Left kidney (tissue), 8 donors: Measurements from ENCODE around the gene RHBDL1. TPM values are rescaled to one million over a fixed set of nuclear protein-coding genes. Genes with fewer than 3 reads are reported as not detected.

Experiments used
- DNase-seq: peaks from one replicate; pipeline ENCODE4 v3.0.0-alpha.2; 2013
- long read RNA-seq, 8 donors: transcript quantifications; one replicate each; lab custom pipeline, GENCODE V29; 2026
- polyA plus RNA-seq: library from polyadenylated mRNA; unstranded; fragments of 120-200 nt; gene quantifications from one replicate; pipeline ENCODE4 v1.2.1, GENCODE V29; 2013; ENCODE audit not compliant: insufficient read length

RHBDL1 gene
- 1.7 TPM for polyA plus RNA-seq
- long read RNA-seq, donor 1 = 0 reads
- long read RNA-seq, donor 2 = 0 reads
- long read RNA-seq, donor 3 = 0 reads
- long read RNA-seq, donor 4 = 0 reads
- long read RNA-seq, donor 5 = 0 reads
- long read RNA-seq, donor 6 = 0 reads
- long read RNA-seq, donor 7 = 0 reads
- long read RNA-seq, donor 8 = 0 reads

DNA sequence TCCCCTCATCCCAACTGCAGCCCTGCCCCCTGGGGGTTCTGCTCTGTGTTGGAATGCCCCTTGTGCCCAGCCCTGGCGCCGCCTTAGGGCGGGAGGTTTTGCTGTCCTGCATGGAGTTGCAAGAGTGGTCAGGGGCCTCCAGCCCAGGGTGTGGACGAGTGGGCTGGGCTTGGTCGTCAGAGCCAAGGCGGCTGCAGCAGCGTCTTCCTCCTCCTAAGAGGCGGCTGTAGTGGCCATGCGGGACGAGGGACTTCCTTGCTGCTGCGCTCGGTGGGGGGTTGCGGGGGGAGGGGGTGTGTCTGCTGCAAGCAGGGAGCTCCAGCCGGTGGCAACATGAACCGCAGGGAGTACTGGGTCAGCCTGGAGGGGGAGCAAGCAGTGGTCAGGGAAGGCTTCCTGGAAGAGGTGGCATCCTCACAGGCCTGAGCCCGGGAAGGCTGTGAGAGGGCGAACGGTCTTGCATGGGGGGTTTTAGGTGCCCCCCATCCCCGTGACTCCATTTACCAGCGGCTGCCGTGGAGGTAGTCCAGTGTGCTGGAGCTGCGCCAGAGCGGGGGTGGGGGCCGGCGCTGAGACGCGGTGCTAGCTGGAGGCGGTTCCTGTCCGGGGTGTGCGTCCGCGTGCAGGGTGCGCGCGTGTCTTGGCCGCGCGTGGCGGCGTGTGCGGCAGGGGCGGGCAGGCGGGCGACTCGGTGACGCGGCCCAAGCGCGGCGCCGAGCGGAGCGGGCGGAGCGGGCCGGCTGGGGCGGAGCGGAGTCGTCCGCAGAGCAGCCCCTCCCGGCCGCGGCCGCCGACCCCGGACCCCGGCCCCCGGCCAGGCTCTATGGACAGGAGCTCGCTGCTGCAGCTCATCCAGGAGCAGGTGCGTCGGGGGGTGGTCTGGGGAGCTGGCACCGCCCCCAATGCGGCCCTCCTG lies at the start of gene RHBDL1:
Gene RHBDL1, plus strand, starts transcription at position 704 of the 916 bp plus-strand sequence. Its CDS starts 120 bp downstream, at position 824.
- DNase-seq = no peak

DNA sequence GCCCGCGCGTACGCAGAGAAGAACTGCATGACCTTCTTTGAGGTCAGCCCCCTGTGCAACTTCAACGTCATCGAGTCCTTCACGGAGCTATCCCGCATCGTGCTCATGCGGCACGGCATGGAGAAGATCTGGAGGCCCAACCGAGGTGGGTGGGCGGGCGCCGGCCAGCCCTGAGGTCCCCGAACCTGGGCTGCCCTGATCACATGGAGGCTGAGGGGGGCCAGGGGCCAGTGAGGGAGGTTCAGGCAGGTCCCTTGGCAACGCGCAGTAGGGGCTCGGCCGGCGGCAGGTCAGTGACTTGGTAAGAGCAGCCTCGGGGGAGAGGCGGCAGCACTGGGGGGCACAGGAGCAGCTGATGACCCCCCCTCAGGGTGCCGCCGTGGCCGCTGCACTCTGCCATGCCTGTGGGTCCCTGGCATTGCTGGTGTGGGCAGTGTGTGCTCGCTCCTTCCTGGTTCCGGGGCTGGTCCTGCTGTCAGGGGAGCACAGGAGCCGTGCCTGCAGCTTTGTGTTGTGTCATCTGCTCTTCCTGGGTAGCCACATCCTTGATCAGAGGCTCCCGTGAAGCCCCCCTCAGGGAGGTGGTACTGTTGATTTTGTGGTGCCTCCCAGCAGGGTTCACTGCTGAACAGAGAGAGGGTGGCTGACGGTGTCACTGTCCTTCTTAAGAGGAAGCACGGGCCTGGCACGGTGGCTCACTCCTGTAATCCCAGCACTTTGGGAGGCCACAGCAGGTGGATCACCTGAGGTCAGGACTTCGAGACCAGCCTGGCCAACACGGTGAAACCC lies 49.3 kb upstream of the RHBDL1 start:
- DNase-seq = no peak

GRCh38 chr16:626787-627453 lies 48.6 kb upstream of the RHBDL1 start:
- DNase-seq = no peak

DNA sequence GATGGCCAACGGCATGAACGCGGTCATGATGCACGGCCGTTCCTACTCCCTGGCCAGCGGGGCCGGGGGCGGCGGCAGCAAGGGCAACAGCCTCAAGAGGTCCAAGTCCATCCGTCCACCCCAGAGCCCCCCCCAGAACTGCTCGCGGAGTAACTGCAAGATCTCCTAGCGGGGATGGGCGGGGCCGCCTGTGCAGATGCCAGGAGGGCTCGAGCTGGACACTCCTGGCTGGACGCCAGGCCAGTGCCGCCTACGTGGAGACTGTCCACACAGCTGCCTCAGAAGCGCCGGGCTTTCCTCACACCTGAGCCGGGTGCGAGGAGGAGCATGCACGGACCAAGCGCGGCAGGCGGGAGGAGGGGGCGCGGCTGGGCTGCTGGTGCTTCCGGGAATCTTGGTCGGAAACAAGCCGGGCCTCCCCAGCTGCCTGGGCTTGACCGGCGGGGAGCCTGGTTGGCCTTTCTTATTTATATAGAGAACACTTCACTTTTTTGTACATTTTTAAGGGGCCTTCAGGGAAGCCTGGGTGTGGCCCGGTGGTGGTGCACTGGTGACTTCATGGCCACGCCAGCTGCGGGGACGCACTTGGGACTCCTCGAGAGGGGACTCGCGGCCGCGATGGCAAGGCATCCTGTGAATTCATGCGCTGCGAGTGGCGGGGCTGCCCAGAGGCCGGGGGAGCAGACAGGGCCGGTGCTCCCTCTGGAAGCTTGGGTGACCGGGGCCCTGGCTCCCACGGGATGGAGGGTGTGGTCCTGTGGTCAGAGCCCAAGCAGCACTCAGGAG lies 47.8 kb upstream of the RHBDL1 start:
- DNase-seq = no peak

GRCh38 chr16:628321-629061 lies 47.0 kb upstream of the RHBDL1 start:
- DNase-seq = no peak

DNA sequence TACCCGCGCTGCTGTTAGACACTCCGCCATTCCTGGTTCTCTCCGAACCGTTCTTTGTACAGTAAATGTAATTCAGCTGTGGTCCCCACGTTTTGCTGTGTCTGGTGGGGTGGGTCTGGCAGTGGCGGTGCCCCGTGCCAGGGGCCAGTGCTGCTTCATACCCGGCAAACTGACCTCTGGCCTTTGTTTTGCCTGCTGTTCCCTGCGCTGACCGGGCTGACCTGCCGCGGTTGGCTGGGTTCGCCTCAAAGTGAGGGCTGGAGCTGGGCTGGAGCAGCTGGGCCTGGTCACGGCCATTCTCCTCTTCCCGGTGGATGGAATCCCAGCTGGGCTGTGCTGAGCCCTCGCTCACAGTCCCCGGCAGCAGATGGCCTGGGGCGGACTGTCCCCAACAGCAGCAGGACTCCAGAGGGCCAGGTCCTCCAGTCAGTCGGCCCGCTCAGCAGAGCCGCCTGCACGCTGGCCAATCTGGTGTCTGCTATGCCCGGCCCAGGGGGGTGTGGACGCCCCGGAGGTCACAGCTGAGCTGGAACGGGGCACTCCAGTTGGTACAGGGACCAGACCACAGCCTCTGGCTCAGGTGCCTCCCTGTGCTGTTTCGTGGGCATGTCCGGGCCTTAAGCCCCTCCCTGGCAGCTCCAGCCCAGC lies 46.2 kb upstream of the RHBDL1 start:
- DNase-seq = no peak

GRCh38 chr16:629833-630248 lies 45.6 kb upstream of the RHBDL1 start:
- no peak for DNase-seq

DNA sequence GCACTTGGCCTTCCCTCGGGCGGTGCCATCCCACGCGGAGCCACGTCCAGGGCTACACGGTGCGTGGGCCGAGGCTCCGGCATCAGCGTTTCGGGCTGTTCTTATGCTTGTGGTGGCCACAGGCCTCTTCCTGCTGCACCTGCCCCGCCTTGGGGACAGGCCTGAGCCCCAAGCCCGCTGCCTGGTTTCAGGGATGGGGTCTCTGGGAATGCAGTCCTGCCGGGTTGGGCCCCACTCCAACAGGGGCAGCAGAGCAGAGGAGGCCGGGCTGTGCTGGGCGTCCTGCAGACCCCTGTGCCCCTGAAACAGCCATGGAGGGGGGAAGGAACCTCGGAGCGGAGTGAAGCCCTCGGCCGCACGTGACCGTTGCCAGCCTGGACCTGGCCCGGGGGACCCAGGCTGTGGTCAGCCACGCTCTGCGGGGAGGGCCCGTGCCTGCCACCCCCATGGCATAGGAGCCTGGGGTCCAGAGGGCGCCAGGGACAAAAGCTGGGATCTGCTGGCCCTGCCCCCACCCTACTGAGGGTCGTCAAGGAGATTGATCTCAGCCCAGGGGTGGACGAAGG lies 45.1 kb upstream of the RHBDL1 start:
- no peak for DNase-seq

GRCh38 chr16:630815-631405 lies 44.6 kb upstream of the RHBDL1 start, which contains the start of gene WFIKKN1:
TSS of gene WFIKKN1 (plus strand) at chr16:630985. CDS start at chr16:631254, 269 bp downstream.
- DNase-seq = no peak

DNA sequence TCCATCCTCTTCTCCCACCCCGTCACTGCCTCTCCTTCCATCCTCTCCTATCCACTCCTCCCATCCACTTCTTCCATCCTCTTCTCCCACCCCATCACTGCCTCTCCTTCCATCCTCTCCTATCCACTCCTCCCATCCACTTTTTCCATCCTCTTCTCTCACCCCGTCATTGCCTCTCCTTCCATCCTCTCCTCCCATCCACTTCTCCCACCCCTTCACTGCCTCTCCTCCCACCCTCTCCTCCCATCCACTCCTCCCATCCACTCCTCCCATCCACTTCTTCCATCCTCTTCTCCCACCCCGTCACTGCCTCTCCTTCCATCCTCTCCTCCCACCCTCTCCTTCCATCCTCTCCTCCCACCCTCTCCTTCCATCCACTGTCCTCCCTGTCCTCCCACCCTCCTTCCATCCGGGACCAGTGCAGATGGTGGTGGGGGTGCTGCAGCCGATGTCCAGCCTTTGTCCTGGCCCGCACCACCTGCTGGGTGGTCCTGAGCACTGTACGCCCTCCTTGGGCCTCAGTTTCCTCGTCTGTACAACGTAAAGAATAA lies 43.6 kb upstream of the RHBDL1 start:
- DNase-seq = no peak

- DNase-seq = no peak
Observed at GRCh38 chr16:632486-633335, 42.8 kb upstream of the RHBDL1 start.

DNA sequence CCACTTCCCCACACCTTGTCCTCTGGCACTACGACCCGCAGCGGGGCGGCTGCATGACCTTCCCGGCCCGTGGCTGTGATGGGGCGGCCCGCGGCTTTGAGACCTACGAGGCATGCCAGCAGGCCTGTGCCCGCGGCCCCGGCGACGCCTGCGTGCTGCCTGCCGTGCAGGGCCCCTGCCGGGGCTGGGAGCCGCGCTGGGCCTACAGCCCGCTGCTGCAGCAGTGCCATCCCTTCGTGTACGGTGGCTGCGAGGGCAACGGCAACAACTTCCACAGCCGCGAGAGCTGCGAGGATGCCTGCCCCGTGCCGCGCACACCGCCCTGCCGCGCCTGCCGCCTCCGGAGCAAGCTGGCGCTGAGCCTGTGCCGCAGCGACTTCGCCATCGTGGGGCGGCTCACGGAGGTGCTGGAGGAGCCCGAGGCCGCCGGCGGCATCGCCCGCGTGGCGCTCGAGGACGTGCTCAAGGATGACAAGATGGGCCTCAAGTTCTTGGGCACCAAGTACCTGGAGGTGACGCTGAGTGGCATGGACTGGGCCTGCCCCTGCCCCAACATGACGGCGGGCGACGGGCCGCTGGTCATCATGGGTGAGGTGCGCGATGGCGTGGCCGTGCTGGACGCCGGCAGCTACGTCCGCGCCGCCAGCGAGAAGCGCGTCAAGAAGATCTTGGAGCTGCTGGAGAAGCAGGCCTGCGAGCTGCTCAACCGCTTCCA lies 42.0 kb upstream of the RHBDL1 start:
- DNase-seq = no peak

- DNase-seq = no peak
Observed at GRCh38 chr16:634051-634670, 41.3 kb upstream of the RHBDL1 start.

DNA sequence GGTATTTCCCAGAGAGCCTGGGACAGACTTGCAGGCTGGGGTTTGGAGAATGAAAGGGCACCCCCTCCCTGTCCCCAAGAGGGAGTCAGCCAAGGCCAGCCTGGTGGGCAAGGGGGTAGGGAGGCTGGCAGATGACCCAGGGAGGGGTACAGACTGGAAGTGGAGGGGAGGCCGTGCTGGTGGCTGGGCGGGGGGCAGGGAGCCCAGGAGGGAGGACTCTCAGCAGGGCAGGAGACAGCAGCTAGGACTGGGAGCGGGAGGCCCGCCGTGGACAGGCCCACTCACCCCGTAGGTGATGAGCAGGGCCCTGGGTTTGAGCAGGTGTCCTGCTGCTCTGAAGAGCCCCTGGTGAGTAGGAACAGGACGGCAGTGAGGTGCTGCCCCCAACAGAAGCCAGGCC lies 40.5 kb upstream of the RHBDL1 start:
- no peak for DNase-seq

DNA sequence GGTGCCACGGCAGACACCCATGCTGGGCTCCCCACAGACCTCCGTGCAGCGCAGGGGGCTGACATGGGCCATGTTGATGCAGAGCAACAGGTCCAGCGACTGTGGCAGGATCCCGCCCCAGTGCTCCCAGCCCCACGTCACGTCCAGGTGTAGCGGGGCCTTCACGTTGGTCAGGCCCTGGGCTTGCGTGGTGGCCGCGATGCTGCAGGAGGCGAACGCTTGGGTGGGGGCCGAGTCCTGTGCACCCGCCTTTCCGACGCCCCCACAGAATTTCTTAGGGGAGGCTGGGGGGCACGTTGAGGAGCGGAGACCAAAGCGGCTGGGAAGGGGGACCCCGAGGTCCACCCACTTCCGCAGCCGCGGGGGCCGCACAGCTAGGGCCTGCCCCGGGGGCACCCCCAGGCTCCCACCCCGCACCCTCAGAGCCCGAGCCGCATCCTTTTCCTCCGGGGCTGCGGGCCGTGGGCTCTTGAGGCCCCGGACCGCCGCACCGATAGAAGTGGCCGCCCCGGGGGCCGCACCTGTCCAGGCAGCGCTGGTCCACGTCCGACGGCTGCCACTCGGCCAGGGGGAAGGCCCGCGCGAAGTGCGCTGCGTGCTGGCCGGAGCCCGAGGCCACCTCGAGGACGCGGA lies 39.8 kb upstream of the RHBDL1 start:
- DNase-seq = no peak
